Neural cell (in vitro differentiated cells): ENCODE results near the gene AQP5. TPM values are rescaled to one million over a fixed set of nuclear protein-coding genes. Genes with fewer than 3 reads are reported as not detected.

Source experiments
- H2AFZ ChIP-seq: fragments of 200-600, 300-800 bp; sonication (generic), shearing (Covaris generic); 2 replicates; pipeline ENCODE4 v1.6.0; 2014; ENCODE audit warnings: low read depth, mild to moderate bottlenecking, antibody characterized with exemption, low read length, moderate library complexity
- H3F3A ChIP-seq: fragments of 200-600 bp; shearing (Covaris generic); 2 replicates; pipeline ENCODE4 v1.6.1; 2016; ENCODE audit warnings: mild to moderate bottlenecking, moderate library complexity, mixed read lengths, antibody characterized with exemption, low read length; ENCODE audit not compliant: insufficient read depth, poor library complexity, severe bottlenecking
- H3K27ac ChIP-seq: fragments of 200-600, 300-800 bp; sonication (generic), shearing (Covaris generic); 2 replicates; pipeline ENCODE4 v1.5.1; 2014; ENCODE audit warnings: mild to moderate bottlenecking, low read length, moderate library complexity
- H3K27me3 ChIP-seq: fragments of 300-800, 200-600 bp; sonication (generic), shearing (Covaris generic); 2 replicates; pipeline ENCODE4 v1.6.0; 2014; ENCODE audit warnings: mild to moderate bottlenecking, low read depth, low read length, moderate library complexity; ENCODE audit not compliant: insufficient read depth
- H3K36me3 ChIP-seq: fragments of 300-800, 200-600 bp; sonication (generic), shearing (Covaris generic); 2 replicates; pipeline ENCODE4 v1.5.1; 2014; ENCODE audit warnings: mild to moderate bottlenecking, antibody characterized with exemption, low read length, moderate library complexity; ENCODE audit not compliant: insufficient read depth
- H3K4me2 ChIP-seq: fragments of 300-800, 200-600 bp; sonication (generic), shearing (Covaris generic); 2 replicates; pipeline ENCODE4 v1.6.0; 2014; ENCODE audit warnings: mild to moderate bottlenecking, low read length
- H3K4me3 ChIP-seq: fragments of 300-800, 200-600 bp; sonication (generic), shearing (Covaris generic); 2 replicates; pipeline ENCODE4 v1.5.1; 2014; ENCODE audit warnings: mild to moderate bottlenecking, low read length, moderate library complexity
- H3K79me2 ChIP-seq: fragments of 200-600 bp; shearing (Covaris generic); replicated peaks from 2 replicates; pipeline ENCODE4 v1.6.0; 2014; ENCODE audit warnings: mild to moderate bottlenecking, low read length, moderate library complexity; ENCODE audit not compliant: insufficient read depth
- H3K9ac ChIP-seq: fragments of 300-800, 200-600 bp; sonication (generic), shearing (Covaris generic); 2 replicates; pipeline ENCODE4 v1.6.1; 2016; ENCODE audit warnings: mild to moderate bottlenecking, low read length, mixed read lengths
- H3K9me2 ChIP-seq: fragments of 200-600 bp; shearing (Covaris generic); 2 replicates; pipeline ENCODE4 v1.6.1; 2016; ENCODE audit warnings: mild to moderate bottlenecking, low read length, mixed read lengths; ENCODE audit not compliant: insufficient read depth
- H3K9me3 ChIP-seq: fragments of 200-600, 300-800 bp; sonication (generic), shearing (Covaris generic); 2 replicates; pipeline ENCODE4 v1.6.1; 2016; ENCODE audit warnings: mild to moderate bottlenecking, mixed run types, low read length, moderate library complexity, mixed read lengths
- H4K20me1 ChIP-seq: fragments of 200-600 bp; shearing (Covaris generic); 2 replicates; pipeline ENCODE4 v1.6.1; 2016; ENCODE audit warnings: mild to moderate bottlenecking, mixed run types; ENCODE audit not compliant: insufficient read depth
- CTCF ChIP-seq: fragments of 450-650 bp; IDR thresholded peaks from 2 replicates; pipeline ENCODE4 v1.5.1; 2014; ENCODE audit warnings: antibody characterized with exemption, mild to moderate bottlenecking, moderate library complexity; ENCODE audit not compliant: poor library complexity, severe bottlenecking
- EP300 ChIP-seq: fragments of 450-650 bp; conservative IDR thresholded peaks from 2 replicates; pipeline ENCODE4 v1.6.1; 2014; ENCODE audit warnings: antibody characterized with exemption, mild to moderate bottlenecking, moderate library complexity; ENCODE audit not compliant: poor library complexity, severe bottlenecking
- EZH2 ChIP-seq: fragments of 200-600, 300-800 bp; shearing (Covaris generic), sonication (generic); IDR thresholded peaks from 2 replicates; pipeline ENCODE4 v1.6.1; 2014; ENCODE audit warnings: antibody characterized with exemption, low read length, borderline replicate concordance, mild to moderate bottlenecking; ENCODE audit not compliant: insufficient read depth, poor library complexity, severe bottlenecking
- MXI1 ChIP-seq: fragments of 450-650 bp; conservative IDR thresholded peaks from 2 replicates; pipeline ENCODE4 v1.6.1; 2014; ENCODE audit warnings: antibody characterized with exemption, mild to moderate bottlenecking; ENCODE audit not compliant: poor library complexity, severe bottlenecking
- POLR2AphosphoS5 ChIP-seq: IDR thresholded peaks from 2 replicates; pipeline ENCODE4 v1.6.1; 2012
- RAD21 ChIP-seq: fragments of 450-650 bp; conservative IDR thresholded peaks from 2 replicates; pipeline ENCODE4 v1.6.1; 2014; ENCODE audit warnings: antibody characterized with exemption, mild to moderate bottlenecking, moderate library complexity
- REST ChIP-seq: IDR thresholded peaks from 2 replicates; pipeline ENCODE4 v1.6.1; 2012; ENCODE audit warnings: borderline replicate concordance
- SMC3 ChIP-seq: fragments of 450-650 bp; conservative IDR thresholded peaks from 2 replicates; pipeline ENCODE4 v1.6.1; 2014; ENCODE audit warnings: antibody characterized with exemption, mild to moderate bottlenecking, moderate library complexity; ENCODE audit not compliant: poor library complexity
- TAF1 ChIP-seq: IDR thresholded peaks from 2 replicates; pipeline ENCODE4 v1.6.1; 2012; ENCODE audit warnings: low read depth
- polyA plus RNA-seq: library from polyadenylated mRNA; depleted of rRNA; stranded (reverse); fragments of >200 nt; gene quantifications from 2 replicates; pipeline ENCODE4 v1.2.3, GENCODE V29; 2014

AQP5 gene
- polyA plus RNA-seq, 1 donor from 2014 or later = not detected

GRCh38 chr12:49946086-49946485 is 15.6 kb upstream of the AQP5 start:
- no peaks in the 10 kb centered on the region for H3F3A ChIP-seq
- TF ChIP-seq EP300 = no peak
- no peak for TF ChIP-seq CTCF
- TF ChIP-seq EZH2 = no peak
- no peak for TF ChIP-seq RAD21
- TF ChIP-seq SMC3 = no peak
- no peak for TF ChIP-seq MXI1
- no peak for TF ChIP-seq TAF1
- no peak for TF ChIP-seq REST
- no peak for TF ChIP-seq POLR2AphosphoS5
- H3K79me2 ChIP-seq = no peaks in the 10 kb centered on the region
- no peaks in the 10 kb centered on the region for H3K9me3 ChIP-seq
- no peak overlapping the region for H3K4me3 ChIP-seq
- H3K9ac ChIP-seq = no peak overlapping the region
- no peaks in the 10 kb centered on the region for H4K20me1 ChIP-seq
- no peak overlapping the region for H3K4me2 ChIP-seq
- H2AFZ ChIP-seq = no peak overlapping the region
- H3K27ac ChIP-seq = no peak overlapping the region
- no peaks in the 10 kb centered on the region for H3K27me3 ChIP-seq
- no peaks in the 10 kb centered on the region for H3K36me3 ChIP-seq
- H3K9me2 ChIP-seq = no peaks in the 10 kb centered on the region

- Histone ChIP-seq H3K9me3 (no peaks in the 10 kb centered on the region), H3K79me2 (no peaks in the 10 kb centered on the region), H3K36me3 (no peaks in the 10 kb centered on the region), H3K27ac (no peak overlapping the region), H3K4me3 (no peak overlapping the region), H2AFZ (no peak overlapping the region), H3K27me3 (no peaks in the 10 kb centered on the region), H3F3A (no peaks in the 10 kb centered on the region), H3K9me2 (no peaks in the 10 kb centered on the region), H3K4me2 (no peak overlapping the region), H4K20me1 (no peaks in the 10 kb centered on the region), H3K9ac (no peak overlapping the region)
- TF ChIP-seq TAF1 (no peak), EP300 (no peak), MXI1 (no peak), POLR2AphosphoS5 (no peak), RAD21 (no peak), EZH2 (no peak), SMC3 (no peak), CTCF (no peak), REST (no peak)
Observed at GRCh38 chr12:49946497-49946896, 15.2 kb upstream of the AQP5 start.
